ENCODE data around the gene MSH2. TPM values are rescaled to one million over a fixed set of nuclear protein-coding genes. Genes with fewer than 3 reads are reported as not detected.
"Not testable (repeated sequence)": the region's sequence is repeated elsewhere in the genome, so short reads cannot be mapped to it uniquely, and the experiment has no call there.

Gene MSH2
- total RNA-seq, 1 experiment from 2014 or later: 8.7 TPM

- Mint-ChIP-seq H3K27me3 (ENCODE audit: insufficient read depth, unreplicated experiment) (no peaks in the 10 kb centered on the region), H3K9me3 (ENCODE audit: unreplicated experiment) (peaks cover 7% of the 10 kb centered on the region), H3K36me3 (ENCODE audit: insufficient read depth, unreplicated experiment) (peaks cover 5% of the 10 kb centered on the region), H3K27ac (ENCODE audit: low read depth, unreplicated experiment) (no peak overlapping the region), H3K4me1 (ENCODE audit: insufficient read depth, unreplicated experiment) (peaks cover 5% of the 10 kb centered on the region), H3K4me3 (ENCODE audit: unreplicated experiment) (no peak overlapping the region)
- CTCF ChIA-PET: no interaction called here
- BruUV-seq (replicated peaks): no TSS peak
- POLR2A ChIA-PET: no interaction called here
- intact Hi-C loops (cut with micrococcal nuclease): no loop called here
- DNase-seq (ENCODE audit: unreplicated experiment): no peak
- TF ChIP-seq CTCF (IDR thresholded peaks at IDR 0.05; ENCODE audit: unreplicated experiment): no peak
Measured at GRCh38 chr2:47499621-47500309, 96.8 kb downstream of the MSH2 start.

GRCh38 chr2:47501374-47502200 is 98.6 kb downstream of the MSH2 start:
- H3K9me3 Mint-ChIP-seq (ENCODE audit: unreplicated experiment): peaks cover 14% of the 10 kb centered on the region
- TF ChIP-seq CTCF (IDR thresholded peaks at IDR 0.05; ENCODE audit: unreplicated experiment): no peak
- intact Hi-C loops (cut with micrococcal nuclease): no loop called here
- peak; percentile 49 for DNase-seq (ENCODE audit: unreplicated experiment)
- BruUV-seq (replicated peaks): no TSS peak
- H3K4me3 Mint-ChIP-seq (ENCODE audit: unreplicated experiment): no peak overlapping the region
- POLR2A ChIA-PET: no interaction called here
- H3K36me3 Mint-ChIP-seq (ENCODE audit: insufficient read depth, unreplicated experiment): peaks cover 5% of the 10 kb centered on the region
- no peak overlapping the region for H3K27ac Mint-ChIP-seq (ENCODE audit: low read depth, unreplicated experiment)
- H3K27me3 Mint-ChIP-seq (ENCODE audit: insufficient read depth, unreplicated experiment): no peaks in the 10 kb centered on the region
- CTCF ChIA-PET: interaction anchor here (0.6 to 0.7 kb wide), 3 partner anchors 12 to 679 kb away, joined by 3 read pairs; no protein-coding TSS in a partner anchor
- peaks cover 5% of the 10 kb centered on the region for H3K4me1 Mint-ChIP-seq (ENCODE audit: insufficient read depth, unreplicated experiment)

- H3K4me3 Mint-ChIP-seq (ENCODE audit: unreplicated experiment); H3K27me3 Mint-ChIP-seq (ENCODE audit: insufficient read depth, unreplicated experiment); intact Hi-C loops (cut with micrococcal nuclease); CTCF ChIA-PET; DNase-seq (ENCODE audit: unreplicated experiment); H3K4me1 Mint-ChIP-seq (ENCODE audit: insufficient read depth, unreplicated experiment); H3K36me3 Mint-ChIP-seq (ENCODE audit: insufficient read depth, unreplicated experiment); BruUV-seq (replicated peaks); POLR2A ChIA-PET; H3K27ac Mint-ChIP-seq (ENCODE audit: low read depth, unreplicated experiment): not testable (repeated sequence)
- H3K9me3 Mint-ChIP-seq (ENCODE audit: unreplicated experiment): peaks cover 14% of the 10 kb centered on the region
Measured at GRCh38 chr2:47502498-47502897, 99.5 kb downstream of the MSH2 start.

- Mint-ChIP-seq H3K36me3 (ENCODE audit: insufficient read depth, unreplicated experiment) (peaks cover 5% of the 10 kb centered on the region), H3K27me3 (ENCODE audit: insufficient read depth, unreplicated experiment) (peaks cover 9% of the 10 kb centered on the region), H3K9me3 (ENCODE audit: unreplicated experiment) (peaks cover 14% of the 10 kb centered on the region), H3K4me3 (ENCODE audit: unreplicated experiment) (no peak overlapping the region), H3K27ac (ENCODE audit: low read depth, unreplicated experiment) (no peak overlapping the region), H3K4me1 (ENCODE audit: insufficient read depth, unreplicated experiment) (no peaks in the 10 kb centered on the region)
- TF ChIP-seq CTCF (IDR thresholded peaks at IDR 0.05; ENCODE audit: unreplicated experiment): no peak
- CTCF ChIA-PET: interaction anchor here (0.6 kb wide), 1 partner anchor 444 kb away, joined by 4 read pairs; no protein-coding TSS in a partner anchor
- POLR2A ChIA-PET: no interaction called here
- BruUV-seq (replicated peaks): no TSS peak
- no peak for DNase-seq (ENCODE audit: unreplicated experiment)
- intact Hi-C loops (cut with micrococcal nuclease): no loop called here
Measured at GRCh38 chr2:47503481-47504070, 100.6 kb downstream of the MSH2 start.

Data from MCF 10A (cell line).